Stomach smooth muscle (tissue), 2 donors: Measurements from ENCODE around the gene ESAM.

Source experiments
- H3K27ac ChIP-seq: one replicate; pipeline ENCODE4 v1.7.0; 2013; ENCODE audit warnings: mild to moderate bottlenecking, low read length, inconsistent platforms
- H3K27me3 ChIP-seq, 2 donors: one replicate each; pipeline ENCODE4 v1.7.0; 2013; ENCODE audit warnings: low read length in 2 of 2; ENCODE audit not compliant: insufficient read depth in 2 of 2, control insufficient read depth in 1 of 2
- H3K36me3 ChIP-seq, 2 donors: one replicate each; pipeline ENCODE4 v1.7.0; 2013; ENCODE audit warnings: low read length in 2 of 2; ENCODE audit not compliant: control insufficient read depth in 2 of 2, insufficient read depth in 2 of 2
- H3K4me1 ChIP-seq: one replicate; pipeline ENCODE4 v1.7.0; 2013; ENCODE audit warnings: low read length; ENCODE audit not compliant: control insufficient read depth, insufficient read depth
- H3K4me3 ChIP-seq, 2 donors: one replicate each; pipeline ENCODE4 v1.7.0; 2013; ENCODE audit warnings: low read length in 2 of 2
- H3K9ac ChIP-seq, 2 donors: one replicate each; pipeline ENCODE4 v1.7.0; 2013; ENCODE audit warnings: low read length in 2 of 2, mild to moderate bottlenecking in 1 of 2
- H3K9me3 ChIP-seq, 2 donors: one replicate each; pipeline ENCODE4 v1.7.0; 2013; ENCODE audit warnings: low read length in 2 of 2; ENCODE audit not compliant: control insufficient read depth in 2 of 2
- donor health status: healthy.
- donor health status: Pancreatic carcinoma.

Gene ESAM

GRCh38 chr11:124752471-124753102 lies 9.5 kb downstream of the ESAM start:
- Histone ChIP-seq H3K4me3 (no peak overlapping the region), H3K27ac (no peak overlapping the region), H3K9ac (no peak overlapping the region), H3K4me1 (peaks cover 4% of the 10 kb centered on the region), H3K27me3 (peaks cover 60 to 61% of the 10 kb centered on the region in 2 donors), H3K36me3 (no peaks in the 10 kb centered on the region), H3K9me3 (no peaks in the 10 kb centered on the region)

GRCh38 chr11:124751741-124752470 lies 10.2 kb downstream of the ESAM start, which contains the start of gene VSIG2:
TSS of gene VSIG2 (minus strand) at chr11:124752255. CDS start at chr11:124752137, 118 bp downstream.
- Histone ChIP-seq H3K27ac (no peak within 1 kb of the TSS), H3K9me3 (no peaks in the 10 kb centered on the region), H3K4me1 (peaks cover 8% of the 10 kb centered on the region), H3K36me3 (no peaks in the 10 kb centered on the region), H3K9ac (no peak within 1 kb of the TSS), H3K27me3 (peaks cover 60 to 61% of the 10 kb centered on the region in 2 donors), H3K4me3 (no peak within 1 kb of the TSS)

DNA sequence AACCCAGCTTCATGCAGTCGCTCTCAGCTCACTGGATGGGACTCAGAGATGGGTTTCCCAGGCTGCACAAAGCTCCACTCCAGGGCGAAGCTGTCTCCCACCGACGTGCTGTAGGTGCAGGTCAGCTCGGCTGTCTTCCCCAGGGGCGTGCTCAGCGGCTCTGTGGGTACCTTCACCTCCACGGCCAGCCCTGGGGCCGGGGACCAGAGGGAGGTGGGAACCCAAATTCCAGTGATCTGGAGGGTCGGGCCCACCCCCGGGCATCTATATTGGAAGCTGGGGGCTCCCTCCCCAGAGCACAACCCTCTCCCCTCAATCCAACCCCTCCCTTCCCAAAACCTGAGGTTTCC lies 10.7 kb downstream of the ESAM start:
- Histone ChIP-seq H3K27ac (no peak overlapping the region), H3K27me3 (peaks cover 59 to 60% of the 10 kb centered on the region in 2 donors), H3K9me3 (no peaks in the 10 kb centered on the region), H3K4me1 (peaks cover 12% of the 10 kb centered on the region), H3K9ac (no peak overlapping the region), H3K4me3 (no peak overlapping the region), H3K36me3 (no peaks in the 10 kb centered on the region)

DNA sequence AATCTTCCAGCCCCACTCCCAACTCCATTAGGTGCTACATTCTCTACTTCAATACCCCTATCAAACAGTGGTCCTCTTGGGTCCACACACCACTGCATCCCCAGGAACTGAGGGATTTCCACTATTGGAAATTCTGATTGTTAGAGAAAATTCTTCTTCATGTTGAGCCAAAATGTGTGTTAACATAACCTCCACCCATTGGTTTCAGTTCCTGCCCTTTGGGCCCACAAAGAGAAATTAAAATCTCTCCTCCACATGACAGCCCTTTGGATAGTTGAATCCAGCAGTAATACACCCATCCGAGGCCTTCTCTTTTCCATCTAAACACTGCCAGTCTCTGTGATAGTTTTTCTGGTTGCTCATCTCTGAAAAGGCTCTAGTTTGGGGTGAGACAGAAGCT lies 12.2 kb downstream of the ESAM start:
- Histone ChIP-seq H3K36me3 (no peaks in the 10 kb centered on the region), H3K27me3 (peaks cover 63 to 73% of the 10 kb centered on the region in 2 donors), H3K4me1 (peaks cover 23% of the 10 kb centered on the region), H3K9ac (no peak overlapping the region), H3K27ac (no peak overlapping the region), H3K9me3 (no peaks in the 10 kb centered on the region), H3K4me3 (no peak overlapping the region)

- no peak overlapping the region for H3K9ac ChIP-seq
- no peak overlapping the region for H3K4me3 ChIP-seq
- H3K4me1 ChIP-seq, result peaks cover 23% of the 10 kb centered on the region
- H3K27me3 ChIP-seq, result peaks cover 60 to 73% of the 10 kb centered on the region in 2 donors
- H3K9me3 ChIP-seq, result no peaks in the 10 kb centered on the region
- no peak overlapping the region for H3K27ac ChIP-seq
- no peaks in the 10 kb centered on the region for H3K36me3 ChIP-seq
Observed at GRCh38 chr11:124748481-124749343, 13.4 kb downstream of the ESAM start.

- no peak overlapping the region for H3K27ac ChIP-seq
- peaks cover 23% of the 10 kb centered on the region for H3K4me1 ChIP-seq
- no peak overlapping the region for H3K4me3 ChIP-seq
- H3K27me3 ChIP-seq, result peaks cover 59 to 78% of the 10 kb centered on the region in 2 donors
- H3K9ac ChIP-seq, result no peak overlapping the region
- no peaks in the 10 kb centered on the region for H3K36me3 ChIP-seq
- H3K9me3 ChIP-seq, result no peaks in the 10 kb centered on the region
Observed at GRCh38 chr11:124748100-124748418, 14.0 kb downstream of the ESAM start.

- no peak overlapping the region for H3K9ac ChIP-seq
- H3K4me1 ChIP-seq, result peaks cover 23% of the 10 kb centered on the region
- H3K4me3 ChIP-seq, result peak overlapping the region in 1 of 2 donors; percentile 71
- peaks cover 64 to 78% of the 10 kb centered on the region in 2 donors for H3K27me3 ChIP-seq
- no peaks in the 10 kb centered on the region for H3K9me3 ChIP-seq
- no peak overlapping the region for H3K27ac ChIP-seq
- no peaks in the 10 kb centered on the region for H3K36me3 ChIP-seq
Observed at GRCh38 chr11:124747406-124748099, 14.5 kb downstream of the ESAM start.

- Histone ChIP-seq H3K36me3 (no peaks in the 10 kb centered on the region), H3K4me3 (peak overlapping the region; percentile 71 to 75), H3K27me3 (peaks cover 67 to 76% of the 10 kb centered on the region in 2 donors), H3K27ac (no peak overlapping the region), H3K9ac (peak overlapping the region in 1 of 2 donors; percentile 42), H3K9me3 (no peaks in the 10 kb centered on the region), H3K4me1 (peaks cover 20% of the 10 kb centered on the region)
Observed at GRCh38 chr11:124746621-124747243, 15.4 kb downstream of the ESAM start.

DNA sequence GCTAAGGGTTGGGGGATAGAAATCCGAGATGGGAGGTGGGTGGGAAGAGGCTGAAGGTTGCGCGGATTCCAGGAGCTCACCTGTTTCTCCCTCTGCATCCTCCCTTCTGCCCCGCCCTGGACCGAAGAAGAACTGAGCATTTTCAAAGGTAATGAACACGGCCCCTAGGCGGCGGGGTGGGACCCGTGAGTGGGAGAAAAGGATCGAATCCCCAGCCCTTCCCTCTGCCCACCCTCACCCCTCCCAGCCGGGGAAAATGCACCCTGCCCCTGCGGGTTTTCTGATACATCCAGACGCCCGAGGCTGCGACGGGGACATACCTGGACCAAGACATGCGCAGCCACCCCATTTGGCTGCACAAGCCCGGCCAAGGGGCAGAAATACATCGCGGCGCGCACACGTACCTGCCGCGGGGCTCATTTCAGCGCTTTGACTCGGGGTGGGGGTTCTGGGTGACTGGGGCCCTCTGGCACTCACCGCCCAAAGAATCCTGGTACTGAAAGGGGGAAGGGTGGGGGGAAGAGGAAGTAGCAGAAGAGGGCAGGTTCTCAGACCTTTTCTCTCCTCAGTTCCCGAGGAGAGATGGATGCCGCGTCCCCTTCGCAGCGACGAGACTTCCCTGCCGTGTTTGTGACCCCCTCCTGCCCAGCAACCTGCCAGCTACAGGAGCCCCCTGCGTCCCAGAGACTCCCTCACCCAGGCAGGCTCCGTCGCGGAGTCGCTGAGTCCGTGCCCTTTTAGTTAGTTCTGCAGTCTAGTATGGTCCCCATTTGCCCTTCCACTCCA lies 16.1 kb downstream of the ESAM start:
- Histone ChIP-seq H3K4me1 (peaks cover 20% of the 10 kb centered on the region), H3K27me3 (peaks cover 69 to 76% of the 10 kb centered on the region in 2 donors), H3K27ac (no peak overlapping the region), H3K4me3 (peak overlapping the region; percentile 71 to 75), H3K36me3 (no peaks in the 10 kb centered on the region), H3K9ac (no peak overlapping the region), H3K9me3 (no peaks in the 10 kb centered on the region)
